ENCODE data around the gene RASSF5.
A peak's percentile ranks its signal among the peaks of the same experiment; 100 is the strongest.

The RASSF5 gene

DNA sequence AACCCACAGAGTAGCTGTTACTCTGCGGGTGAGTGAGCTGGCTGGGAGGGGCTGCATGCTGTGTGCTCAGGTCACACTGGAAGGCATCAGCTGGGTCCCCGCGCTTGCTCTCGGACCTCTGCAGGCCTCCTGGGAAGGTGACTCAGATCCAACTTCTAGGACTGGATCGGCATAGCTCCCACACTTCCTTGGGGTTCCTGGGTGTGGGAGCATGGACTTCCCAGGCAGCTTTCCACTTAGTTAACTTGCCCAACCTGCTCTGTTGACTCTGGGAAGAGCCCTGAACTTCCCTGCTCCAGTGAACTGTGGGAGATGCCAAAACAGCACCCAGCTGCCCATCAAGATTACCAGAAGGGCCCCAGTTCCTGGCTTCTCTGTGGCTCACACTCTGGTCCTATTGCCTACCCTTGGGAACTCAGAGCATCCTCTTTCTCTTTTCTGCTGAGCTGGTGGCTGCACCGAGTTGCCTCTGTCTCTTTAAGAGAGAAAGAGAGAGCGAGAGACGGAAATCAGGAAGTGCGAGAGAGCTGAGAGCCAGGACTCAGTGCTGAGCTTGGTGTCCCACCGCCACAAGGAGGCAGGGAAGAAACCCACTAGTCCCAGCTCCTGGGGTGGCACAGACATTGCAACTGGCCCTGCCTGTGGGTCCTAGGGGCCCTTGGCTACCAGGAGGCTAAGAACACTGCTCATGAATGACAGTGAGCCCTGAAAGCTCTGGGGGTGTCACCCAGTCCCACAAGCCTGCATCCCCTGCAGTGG is 37.2 kb upstream of the RASSF5 start, which contains the start of gene IKBKE:
IKBKE (plus strand) TSS at position 544 of the 759 bp plus-strand sequence. CDS start 2,752 bp downstream, outside the sequence.
- peak; percentile 31 for DNase-seq (ENCODE audit: low read depth)
- TF ChIP-seq, protein P1, sequence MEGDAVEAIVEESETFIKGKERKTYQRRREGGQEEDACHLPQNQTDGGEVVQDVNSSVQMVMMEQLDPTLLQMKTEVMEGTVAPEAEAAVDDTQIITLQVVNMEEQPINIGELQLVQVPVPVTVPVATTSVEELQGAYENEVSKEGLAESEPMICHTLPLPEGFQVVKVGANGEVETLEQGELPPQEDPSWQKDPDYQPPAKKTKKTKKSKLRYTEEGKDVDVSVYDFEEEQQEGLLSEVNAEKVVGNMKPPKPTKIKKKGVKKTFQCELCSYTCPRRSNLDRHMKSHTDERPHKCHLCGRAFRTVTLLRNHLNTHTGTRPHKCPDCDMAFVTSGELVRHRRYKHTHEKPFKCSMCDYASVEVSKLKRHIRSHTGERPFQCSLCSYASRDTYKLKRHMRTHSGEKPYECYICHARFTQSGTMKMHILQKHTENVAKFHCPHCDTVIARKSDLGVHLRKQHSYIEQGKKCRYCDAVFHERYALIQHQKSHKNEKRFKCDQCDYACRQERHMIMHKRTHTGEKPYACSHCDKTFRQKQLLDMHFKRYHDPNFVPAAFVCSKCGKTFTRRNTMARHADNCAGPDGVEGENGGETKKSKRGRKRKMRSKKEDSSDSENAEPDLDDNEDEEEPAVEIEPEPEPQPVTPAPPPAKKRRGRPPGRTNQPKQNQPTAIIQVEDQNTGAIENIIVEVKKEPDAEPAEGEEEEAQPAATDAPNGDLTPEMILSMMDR (IDR thresholded peaks at IDR 0.05; ENCODE audit: control insufficient read depth, insufficient read depth, low read depth, low read length, missing control alignments), result peak; percentile 45
- peak within 1 kb of the TSS; percentile 97 for H3K4me3 ChIP-seq (ENCODE audit: control insufficient read depth, low read depth, low read length)

DNA sequence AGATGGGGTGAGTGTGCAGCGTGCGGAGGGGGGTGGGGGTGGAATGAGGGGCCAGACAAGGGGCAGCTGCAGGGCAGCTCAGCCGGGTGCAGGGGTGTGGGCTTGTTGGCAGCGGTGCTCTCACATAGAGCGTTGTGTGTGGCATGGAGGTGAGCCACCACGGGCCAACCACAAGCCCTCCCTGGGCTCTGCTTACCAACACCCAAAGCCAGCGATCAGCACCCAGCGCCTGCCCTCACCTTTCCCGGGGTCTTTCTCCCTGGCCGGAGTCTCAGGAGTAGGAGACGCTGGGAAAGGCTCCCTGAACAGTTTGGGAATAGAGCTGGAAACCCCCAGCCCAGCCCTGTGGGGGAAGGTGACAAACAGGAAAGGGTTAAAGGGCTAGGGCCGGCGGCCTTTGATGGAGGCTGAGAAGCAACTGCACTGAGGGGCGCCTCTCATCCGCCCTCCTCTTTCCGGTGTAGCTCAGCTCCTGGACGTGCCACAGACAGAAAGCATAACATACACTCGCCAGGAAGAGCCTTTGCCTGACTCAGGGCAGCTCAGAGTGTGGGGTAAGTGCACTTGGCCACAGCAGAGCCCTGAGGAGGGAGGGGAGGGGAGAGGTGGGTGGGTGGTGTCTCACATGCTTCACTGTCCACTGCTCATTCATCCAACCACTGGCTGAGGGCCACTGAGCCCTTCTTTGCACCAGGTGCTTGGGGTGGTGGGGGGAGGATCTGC is 36.5 kb upstream of the RASSF5 start:
- TF ChIP-seq, protein P1 (IDR thresholded peaks at IDR 0.05; ENCODE audit: control insufficient read depth, insufficient read depth, low read depth, low read length, missing control alignments), result no peak
- DNase-seq (ENCODE audit: low read depth), result no peak
- peak overlapping the region; percentile 97 for H3K4me3 ChIP-seq (ENCODE audit: control insufficient read depth, low read depth, low read length)

DNA sequence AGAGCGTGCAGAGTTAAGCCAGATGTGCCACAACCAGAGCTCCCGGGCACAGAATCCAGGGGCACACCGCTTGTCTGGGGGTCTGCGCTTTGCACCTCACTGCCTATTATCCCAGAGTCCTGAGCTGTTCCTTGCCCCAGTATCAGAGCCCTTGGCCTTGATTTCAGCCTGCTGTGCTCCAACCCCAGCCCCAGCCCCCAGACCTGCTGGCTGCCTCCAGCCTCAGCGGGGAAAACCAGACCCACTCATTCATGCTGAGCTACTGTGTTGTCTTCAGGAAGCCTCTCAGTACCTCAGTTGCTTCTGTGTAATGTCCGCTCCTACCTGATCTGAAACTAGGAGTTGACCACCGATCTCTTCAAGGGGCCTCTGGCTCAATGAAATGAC is 35.9 kb upstream of the RASSF5 start:
- peak overlapping the region; percentile 97 for H3K4me3 ChIP-seq (ENCODE audit: control insufficient read depth, low read depth, low read length)
- TF ChIP-seq, protein P1 (IDR thresholded peaks at IDR 0.05; ENCODE audit: control insufficient read depth, insufficient read depth, low read depth, low read length, missing control alignments), result no peak
- DNase-seq (ENCODE audit: low read depth), result no peak

DNA sequence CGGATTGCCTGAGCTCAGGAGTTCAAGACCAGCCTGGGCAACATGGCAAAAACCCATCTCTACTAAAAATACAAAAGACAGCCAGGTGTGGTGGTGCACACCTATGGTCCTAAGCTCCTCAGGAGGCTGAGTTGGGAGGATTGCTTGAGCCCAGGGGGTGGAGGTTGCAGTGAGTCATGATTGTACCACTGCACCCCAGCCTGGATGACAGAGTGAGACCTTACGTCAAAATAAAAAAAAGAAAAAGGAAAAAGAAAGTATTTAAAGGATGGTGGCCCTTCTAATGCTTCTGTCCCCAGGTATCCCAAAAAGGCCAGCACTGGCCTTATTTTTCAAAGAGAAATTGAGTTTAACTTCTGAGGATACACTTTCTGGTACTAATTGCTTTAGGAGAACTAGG is 35.3 kb upstream of the RASSF5 start:
- TF ChIP-seq, protein P1 (IDR thresholded peaks at IDR 0.05; ENCODE audit: control insufficient read depth, insufficient read depth, low read depth, low read length, missing control alignments), result no peak
- no peak for DNase-seq (ENCODE audit: low read depth)
- no peak overlapping the region for H3K4me3 ChIP-seq (ENCODE audit: control insufficient read depth, low read depth, low read length)

DNA sequence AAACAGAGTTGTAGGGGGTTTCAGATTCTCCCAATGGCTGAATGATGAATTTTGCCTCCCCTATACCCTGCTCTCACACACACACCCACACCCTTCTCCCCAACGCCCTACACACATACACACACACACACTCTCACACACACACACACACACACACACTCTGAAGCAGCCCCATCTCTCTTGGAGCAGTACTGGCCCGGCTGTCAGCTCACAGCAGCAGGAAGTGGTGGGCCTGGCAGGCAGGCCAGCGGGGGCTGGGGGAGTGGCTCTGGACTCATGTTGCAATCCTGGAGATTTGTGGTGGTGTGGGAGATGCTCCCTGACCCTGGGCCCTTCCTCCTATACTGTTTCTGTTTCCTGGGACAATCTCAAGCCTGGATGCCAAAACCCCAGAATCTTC is 34.9 kb upstream of the RASSF5 start:
- TF ChIP-seq, protein P1 (IDR thresholded peaks at IDR 0.05; ENCODE audit: control insufficient read depth, insufficient read depth, low read depth, low read length, missing control alignments), result no peak
- no peak overlapping the region for H3K4me3 ChIP-seq (ENCODE audit: control insufficient read depth, low read depth, low read length)
- peak; percentile 32 for DNase-seq (ENCODE audit: low read depth)

DNA sequence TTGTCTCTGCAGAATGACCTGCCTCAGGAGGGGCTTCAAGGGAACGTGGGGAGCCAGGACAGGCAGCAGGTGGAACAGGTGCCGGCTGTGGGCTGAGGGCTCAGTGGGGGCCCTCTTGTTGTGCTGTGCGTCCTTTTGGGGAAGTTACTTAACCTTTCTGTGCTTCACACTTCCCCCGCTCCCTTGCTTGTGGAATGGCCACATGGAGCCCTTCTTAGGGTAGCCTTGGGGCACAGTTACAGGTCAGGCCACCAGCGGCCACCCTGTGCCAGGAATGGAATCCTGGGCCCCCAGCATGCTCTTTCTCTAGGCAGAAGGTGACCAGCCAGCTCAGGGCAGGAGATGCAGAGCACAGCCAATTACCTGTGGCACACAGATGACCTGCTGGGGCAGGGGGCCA is 34.4 kb upstream of the RASSF5 start:
- DNase-seq (ENCODE audit: low read depth), result no peak
- TF ChIP-seq, protein P1 (IDR thresholded peaks at IDR 0.05; ENCODE audit: control insufficient read depth, insufficient read depth, low read depth, low read length, missing control alignments), result no peak
- no peak overlapping the region for H3K4me3 ChIP-seq (ENCODE audit: control insufficient read depth, low read depth, low read length)
